Stimulated activated CD4-positive, alpha-beta T cell treated with anti-CD3 and anti-CD28 coated beads, Interleukin-4, amount 100 ng/mL, for 4 hours (primary cell): ENCODE data around the gene MILR1.

ENCODE experiments used
- DNase-seq, 2 experiments: peaks; one replicate each; pipeline ENCODE4 v3.0.0-alpha.2; 2020

Gene MILR1

GRCh38 chr17:64503821-64504768, 55.2 kb downstream of the MILR1 start:
- DNase-seq: no peak

- no peak for DNase-seq
These were observed 55.9 kb downstream of the MILR1 start for GRCh38 chr17:64504769-64505339.

GRCh38 chr17:64505340-64506200, 56.7 kb downstream of the MILR1 start:
- DNase-seq: peak; percentile 74 to 82

- peak; percentile 97 for DNase-seq
These were observed 57.3 kb downstream of the MILR1 start, which contains the start of gene DDX5 for GRCh38 chr17:64506201-64506575. TSS of gene DDX5 (minus strand) at chr17:64506289. CDS start at chr17:64506119, 170 bp downstream.

GRCh38 chr17:64506576-64507412, 57.9 kb downstream of the MILR1 start, which contains the start of gene CEP95:
TSS of gene CEP95 (plus strand) at chr17:64506977. CDS start at chr17:64507098, 121 bp downstream.
- DNase-seq: peak; percentile 91 to 96

GRCh38 chr17:64507413-64507782, 58.5 kb downstream of the MILR1 start:
- peak in 1 of 2 experiments; percentile 35 for DNase-seq

GRCh38 chr17:64508683-64509082, 59.8 kb downstream of the MILR1 start:
- DNase-seq: no peak

GRCh38 chr17:64509179-64509578, 60.3 kb downstream of the MILR1 start:
- DNase-seq: no peak

- DNase-seq: no peak
These were observed 66.5 kb downstream of the MILR1 start for GRCh38 chr17:64515419-64515818.

- DNase-seq: no peak
These were observed 66.9 kb downstream of the MILR1 start for GRCh38 chr17:64515829-64516228.
